Skeletal muscle tissue (tissue), 2 donors: ENCODE data around the gene HTR3B. TPM values are rescaled to one million over a fixed set of nuclear protein-coding genes. Genes with fewer than 3 reads are reported as not detected.

Source experiments
- small RNA-seq: library from RNA; depleted of rRNA; stranded (forward); fragments of <200 nt; gene quantifications from one replicate; pipeline ENCODE3, GENCODE V24; 2014
- total RNA-seq: library from RNA; depleted of rRNA; stranded (reverse); fragments of >200 nt; gene quantifications from one replicate; pipeline ENCODE4 v1.2.3, GENCODE V29; 2014

Gene HTR3B
- total RNA-seq, 1 donor from 2014 or later, result not detected

Small RNA genes lying within 50 kb of the gene (small RNA-seq; reads per million reads assigned to genes)
- not detected for gene RNU6-1107P

Other genes with a start within 250 kb of the HTR3B start
- 2.1 TPM for gene TMPRSS5, start 198.5 kb upstream of the HTR3B start, total RNA-seq
- 19.3 TPM for gene ZW10, start 131.1 kb upstream of the HTR3B start, total RNA-seq
- 0.52 TPM for gene CLDN25, start 125.0 kb upstream of the HTR3B start, total RNA-seq
- 91.9 TPM for gene USP28, start 29.2 kb upstream of the HTR3B start, total RNA-seq
- not detected for gene HTR3A, start 70.3 kb downstream of the HTR3B start, total RNA-seq
- 6.8 TPM for gene ZBTB16, start 154.9 kb downstream of the HTR3B start, total RNA-seq